DND-41 (cell line): Measurements from ENCODE around the gene SELENOI.

Experiments used
- EZH2 ChIP-seq: IDR thresholded peaks from 3 replicates; pipeline ENCODE4 v1.6.1; 2012; ENCODE audit warnings: borderline replicate concordance, low read depth, mild to moderate bottlenecking, moderate library complexity, low read length, inconsistent platforms; ENCODE audit not compliant: severe bottlenecking
- TF ChIP-seq, protein P1 (sequence below): IDR thresholded peaks from 2 replicates; pipeline ENCODE4 v1.5.1; 2012; ENCODE audit warnings: borderline replicate concordance, low read length, moderate library complexity, mild to moderate bottlenecking; ENCODE audit not compliant: poor library complexity, severe bottlenecking; ENCODE audit errors: extremely low read depth

DNA sequence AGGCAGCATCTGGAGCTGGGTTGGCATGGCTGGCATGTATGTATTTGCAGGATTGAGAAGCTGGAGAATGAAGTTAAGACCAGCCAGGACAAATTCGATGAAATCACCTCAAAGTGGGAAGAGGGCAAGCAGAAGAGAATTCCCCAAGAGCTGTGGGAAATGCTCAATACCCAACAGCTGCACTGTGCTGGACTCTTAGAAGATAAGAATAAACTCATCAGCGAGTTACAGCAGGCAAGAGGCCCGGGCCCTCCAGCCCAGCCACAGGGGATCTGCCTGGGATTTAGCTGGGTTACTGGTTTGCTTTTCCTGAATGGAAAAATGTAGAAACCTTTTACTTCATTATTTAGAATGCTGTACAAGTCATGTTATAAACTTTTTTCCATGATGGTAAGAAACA, 78.3 kb downstream of the SELENOI start:
- TF ChIP-seq, protein P1, sequence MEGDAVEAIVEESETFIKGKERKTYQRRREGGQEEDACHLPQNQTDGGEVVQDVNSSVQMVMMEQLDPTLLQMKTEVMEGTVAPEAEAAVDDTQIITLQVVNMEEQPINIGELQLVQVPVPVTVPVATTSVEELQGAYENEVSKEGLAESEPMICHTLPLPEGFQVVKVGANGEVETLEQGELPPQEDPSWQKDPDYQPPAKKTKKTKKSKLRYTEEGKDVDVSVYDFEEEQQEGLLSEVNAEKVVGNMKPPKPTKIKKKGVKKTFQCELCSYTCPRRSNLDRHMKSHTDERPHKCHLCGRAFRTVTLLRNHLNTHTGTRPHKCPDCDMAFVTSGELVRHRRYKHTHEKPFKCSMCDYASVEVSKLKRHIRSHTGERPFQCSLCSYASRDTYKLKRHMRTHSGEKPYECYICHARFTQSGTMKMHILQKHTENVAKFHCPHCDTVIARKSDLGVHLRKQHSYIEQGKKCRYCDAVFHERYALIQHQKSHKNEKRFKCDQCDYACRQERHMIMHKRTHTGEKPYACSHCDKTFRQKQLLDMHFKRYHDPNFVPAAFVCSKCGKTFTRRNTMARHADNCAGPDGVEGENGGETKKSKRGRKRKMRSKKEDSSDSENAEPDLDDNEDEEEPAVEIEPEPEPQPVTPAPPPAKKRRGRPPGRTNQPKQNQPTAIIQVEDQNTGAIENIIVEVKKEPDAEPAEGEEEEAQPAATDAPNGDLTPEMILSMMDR = no peak
- TF ChIP-seq EZH2 = no peak
